NCI-H2196 treated with DMSO at 0.1 percent for 48 hours (cell line): ENCODE data around the gene SDHA.
"Not testable (repeated sequence)": the region's sequence is repeated elsewhere in the genome, so short reads cannot be mapped to it uniquely, and the experiment has no call there.

ENCODE experiments used
- DNase-seq: peaks from one replicate; lab custom pipeline; 2025; ENCODE audit not compliant: unreplicated experiment; lab: John Stamatoyannopoulos, UW

SDHA gene

GRCh38 chr5:196350-196749, 21.8 kb upstream of the SDHA start:
- no peak for DNase-seq

GRCh38 chr5:197031-197430, 21.1 kb upstream of the SDHA start:
- DNase-seq = not testable (repeated sequence)

- DNase-seq = no peak
Measured at GRCh38 chr5:197892-198489, 20.1 kb upstream of the SDHA start.

- DNase-seq = no peak
Measured at GRCh38 chr5:198516-199196, 19.5 kb upstream of the SDHA start.

- no peak for DNase-seq
Measured at GRCh38 chr5:199197-199949, 18.7 kb upstream of the SDHA start.

GRCh38 chr5:199950-200645, 18.0 kb upstream of the SDHA start:
- no peak for DNase-seq

GRCh38 chr5:200985-201384, 17.1 kb upstream of the SDHA start:
- DNase-seq = no peak

GRCh38 chr5:201672-202071, 16.4 kb upstream of the SDHA start:
- no peak for DNase-seq

GRCh38 chr5:203246-203930, 14.7 kb upstream of the SDHA start:
- DNase-seq = no peak

- no peak for DNase-seq
Measured at GRCh38 chr5:204001-204400, 14.1 kb upstream of the SDHA start.

GRCh38 chr5:204462-204861, 13.7 kb upstream of the SDHA start:
- no peak for DNase-seq

GRCh38 chr5:204966-205670, 13.0 kb upstream of the SDHA start:
- no peak for DNase-seq

GRCh38 chr5:206406-206805, 11.7 kb upstream of the SDHA start:
- DNase-seq = no peak

- no peak for DNase-seq
Measured at GRCh38 chr5:206927-207536, 11.1 kb upstream of the SDHA start.

- no peak for DNase-seq
Measured at GRCh38 chr5:207599-207998, 10.5 kb upstream of the SDHA start.

GRCh38 chr5:208449-209114, 9.5 kb upstream of the SDHA start:
- no peak for DNase-seq

GRCh38 chr5:213803-214395, 4.2 kb upstream of the SDHA start:
- DNase-seq = no peak

GRCh38 chr5:215256-215655, 2.9 kb upstream of the SDHA start:
- not testable (repeated sequence) for DNase-seq

GRCh38 chr5:216076-216475, 2.0 kb upstream of the SDHA start:
- not testable (repeated sequence) for DNase-seq
